Spleen (tissue), 11 donors: ENCODE measurements around the gene AFF1. TPM values are rescaled to one million over a fixed set of nuclear protein-coding genes. Genes with fewer than 3 reads are reported as not detected.

Experiments used
- DNase-seq: peaks from one replicate; pipeline ENCODE4 v3.0.0-alpha.2; 2020
- H3K27ac ChIP-seq, 8 donors: fragments of 200-600 bp; sonication (generic) in 7 of 8; 1 replicate in 4 of 8; 2 replicates in 4 of 8; pipeline versions ENCODE4 v1.5.0 to v1.8.0; 2016 to 2021; ENCODE audit warnings: inconsistent platforms in 4 of 8, mild to moderate bottlenecking in 4 of 8, moderate library complexity in 1 of 8
- H3K27me3 ChIP-seq, 7 donors: fragments of 200-600 bp; sonication (generic) in 6 of 7; replicated peaks in 1 of 7; 1 replicate in 4 of 7; 2 replicates in 3 of 7; pipeline versions ENCODE4 v1.5.0 to v1.8.0; 2016 to 2021; ENCODE audit warnings: inconsistent platforms in 3 of 7, mild to moderate bottlenecking in 1 of 7
- H3K36me3 ChIP-seq, 6 donors: fragments of 200-600 bp; sonication (generic) in 5 of 6; 1 replicate in 4 of 6; 2 replicates in 2 of 6; pipeline versions ENCODE4 v1.5.0 to v1.8.0; 2016 to 2021; ENCODE audit warnings: inconsistent platforms in 2 of 6
- H3K4me1 ChIP-seq, 6 donors: fragments of 200-600 bp; sonication (generic) in 5 of 6; 1 replicate in 3 of 6; 2 replicates in 3 of 6; pipeline versions ENCODE4 v1.5.0 to v1.8.0; 2016 to 2021; ENCODE audit warnings: inconsistent platforms in 3 of 6
- H3K4me3 ChIP-seq, 8 donors: fragments of 200-600 bp; sonication (generic) in 7 of 8; 1 replicate in 4 of 8; 2 replicates in 4 of 8; pipeline versions ENCODE4 v1.5.0 to v1.8.0; 2016 to 2021; ENCODE audit warnings: inconsistent platforms in 4 of 8, mild to moderate bottlenecking in 4 of 8, moderate library complexity in 2 of 8
- H3K9me3 ChIP-seq, 8 donors: fragments of 200-600 bp; sonication (generic) in 7 of 8; 1 replicate in 4 of 8; 2 replicates in 4 of 8; pipeline versions ENCODE4 v1.5.0 to v1.8.0; 2016 to 2021; ENCODE audit warnings: inconsistent platforms in 4 of 8
- CTCF ChIP-seq, 11 experiments: fragments of 200-600 bp in 7 of 11; fragments of 450-650 bp in 4 of 11; sonication (generic) in 4 of 11; IDR thresholded peaks in 8 of 11; conservative IDR thresholded peaks in 3 of 11; 1 replicate in 7 of 11; 2 replicates in 4 of 11; pipeline versions ENCODE4 v1.4.0 to v1.8.0; 2016 to 2021; ENCODE audit warnings: antibody characterized with exemption in 11 of 11, inconsistent platforms in 4 of 11, mild to moderate bottlenecking in 1 of 11
- POLR2A ChIP-seq, 3 donors: fragments of 450-650 bp; IDR thresholded peaks; one replicate each; pipeline ENCODE4 v1.5.1; 2017; ENCODE audit warnings: antibody characterized with exemption in 3 of 3, mild to moderate bottlenecking in 1 of 3
- POLR2AphosphoS5 ChIP-seq, 3 donors: sonication (generic); formaldehyde crosslinking; IDR thresholded peaks; one replicate each; pipeline ENCODE4 v1.5.1; 2017; ENCODE audit warnings: antibody characterized with exemption in 3 of 3
- WGBS, 5 donors: extraction: QIAGEN DNeasy Blood & Tissue Kit in 3 of 5; methylation state at CpG; one replicate each; pipeline versions ENCODE4 v1.1.5 to v1.1.7; 2013 to 2018; 5-methylcytosine and 5-hydroxymethylcytosine counted together
- intact Hi-C: fragments of 100-400 bp; cut with DNase I; formaldehyde crosslinking; loops from one replicate; pipeline ENCODE4 v1.15.0; 2023; ENCODE audit warnings: low total_unique reads
- polyA plus RNA-seq, 3 donors: library from polyadenylated mRNA; stranded (reverse); fragments of 200-250 nt; gene quantifications; one replicate each; pipeline ENCODE4 v1.2.1, GENCODE V29; 2013
- total RNA-seq, 7 donors: library from RNA; depleted of rRNA in 3 of 7; stranded (reverse); fragments of >200 nt in 3 of 7; fragmentation: NEBNext Ultra II Directional in 4 of 7; extraction: Animal tissue kit (Norgen Biotek cat#: 25700) in 4 of 7; gene quantifications; one replicate each; pipeline versions ENCODE4 v1.1.0 to v1.2.1, GENCODE V29; 2016 to 2021
- donor health status: healthy with polysubstance abuse.
- donor health status: DM: no; HTN: no; CAD: no; lungs with moderate emphysema.
- donor health status: DM: no; HTN: no; CAD: no.
- donor health status: Bipolar disorder and iron deficiency.
- donor health status: healthy.
- donor health status: DM: no; HTN: no; CAD: no.
- donor health status: DM: yes; HTN: yes; CAD: no.

AFF1 gene
- total and polyA plus RNA-seq, 10 donors, result 4.4 to 119 (median 80.8) TPM

DNA sequence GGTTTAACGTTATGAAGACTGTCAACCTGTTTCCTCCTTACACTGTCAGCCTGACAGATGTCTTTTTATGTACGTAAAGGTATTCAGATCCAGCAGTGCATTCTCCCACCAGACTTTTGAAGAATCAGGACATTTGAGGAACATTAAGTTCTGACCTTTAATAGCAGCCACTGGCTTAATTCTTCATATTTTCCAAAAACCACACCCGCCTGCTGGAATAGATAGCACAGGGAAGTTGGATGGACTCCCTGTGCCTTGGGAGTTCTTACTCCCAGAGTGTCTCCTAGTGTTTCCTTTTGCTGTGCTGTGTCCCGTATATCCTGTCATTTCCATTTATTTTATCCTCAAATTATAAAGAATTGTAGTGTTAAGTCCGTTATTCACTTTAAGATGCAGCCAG lies 94.5 kb downstream of the AFF1 start:
- Histone ChIP-seq H3K4me1 (peaks cover 58 to 100% (median 98%) of the 10 kb centered on the region in 6 donors), H3K36me3 (no peaks in the 10 kb centered on the region), H3K27ac (peak overlapping the region in 5 of 8 donors; percentile 12 to 85 (median 66)), H3K4me3 (no peak overlapping the region), H3K27me3 (no peaks in the 10 kb centered on the region), H3K9me3 (no peaks in the 10 kb centered on the region)
- intact Hi-C loops, result no loop called here
- TF ChIP-seq CTCF (IDR thresholded peaks at IDR 0.05 in 8 of 11, conservative IDR thresholded peaks at IDR 0.05 in 3 of 11) (no peak), POLR2AphosphoS5 (IDR thresholded peaks at IDR 0.05) (no peak), POLR2A (IDR thresholded peaks at IDR 0.05) (no peak)
- WGBS, 5 donors, result 61 to 74% (median 67%) methylated on average over 5 of the region's 5 CpGs
- no peak for DNase-seq

GRCh38 chr4:87030124-87030523 lies 95.3 kb downstream of the AFF1 start:
- Histone ChIP-seq H3K36me3 (no peaks in the 10 kb centered on the region), H3K9me3 (no peaks in the 10 kb centered on the region), H3K4me3 (no peak overlapping the region), H3K27me3 (no peaks in the 10 kb centered on the region), H3K4me1 (peaks cover 53 to 100% (median 94%) of the 10 kb centered on the region in 6 donors), H3K27ac (peak overlapping the region in 6 of 8 donors; percentile 39 to 85 (median 69))
- DNase-seq, result no peak
- no peak for TF ChIP-seq CTCF (IDR thresholded peaks at IDR 0.05 in 8 of 11, conservative IDR thresholded peaks at IDR 0.05 in 3 of 11)
- no peak for TF ChIP-seq POLR2AphosphoS5 (IDR thresholded peaks at IDR 0.05)
- TF ChIP-seq POLR2A (IDR thresholded peaks at IDR 0.05), result no peak
- intact Hi-C loops, result no loop called here
- 88 to 96% (median 90%) methylated on average over 4 of the region's 4 CpGs for WGBS, 5 donors

- no peaks in the 10 kb centered on the region for H3K27me3 ChIP-seq
- H3K4me3 ChIP-seq, result no peak overlapping the region
- H3K27ac ChIP-seq, result peak overlapping the region in 7 of 8 donors; percentile 39 to 85 (median 66)
- TF ChIP-seq CTCF (IDR thresholded peaks at IDR 0.05 in 8 of 11, conservative IDR thresholded peaks at IDR 0.05 in 3 of 11) (no peak), POLR2AphosphoS5 (IDR thresholded peaks at IDR 0.05) (no peak), POLR2A (IDR thresholded peaks at IDR 0.05) (no peak)
- no peaks in the 10 kb centered on the region for H3K9me3 ChIP-seq
- DNase-seq, result no peak
- H3K36me3 ChIP-seq, result no peaks in the 10 kb centered on the region
- intact Hi-C loops, result no loop called here
- 64 to 82% (median 66%) methylated on average over 13 of the region's 13 CpGs for WGBS, 5 donors
- peaks cover 48 to 100% (median 91%) of the 10 kb centered on the region in 6 donors for H3K4me1 ChIP-seq
Measured at GRCh38 chr4:87030755-87031441, 96.1 kb downstream of the AFF1 start.

- H3K27ac ChIP-seq, result peak overlapping the region in 6 of 8 donors; percentile 11 to 85 (median 69)
Measured at GRCh38 chr4:87031920-87032319, 97.1 kb downstream of the AFF1 start.

More at GRCh38 chr4:87031920-87032319, 97.1 kb downstream of the AFF1 start:
- intact Hi-C loops, result no loop called here
- no peak for DNase-seq
- H3K9me3 ChIP-seq, result no peaks in the 10 kb centered on the region
- H3K4me3 ChIP-seq, result no peak overlapping the region
- WGBS, 5 donors, result 39 to 60% (median 56%) methylated on average over 2 of the region's 2 CpGs
- no peak for TF ChIP-seq POLR2A (IDR thresholded peaks at IDR 0.05)
- no peak for TF ChIP-seq POLR2AphosphoS5 (IDR thresholded peaks at IDR 0.05)
- TF ChIP-seq CTCF (IDR thresholded peaks at IDR 0.05 in 8 of 11, conservative IDR thresholded peaks at IDR 0.05 in 3 of 11), result no peak
- H3K27me3 ChIP-seq, result no peaks in the 10 kb centered on the region
- no peaks in the 10 kb centered on the region for H3K36me3 ChIP-seq
- peaks cover 44 to 100% (median 91%) of the 10 kb centered on the region in 6 donors for H3K4me1 ChIP-seq
